ENCODE data around the gene LSM5.
"Not testable (repeated sequence)": the region's sequence is repeated elsewhere in the genome, so short reads cannot be mapped to it uniquely, and the experiment has no call there.

DNA sequence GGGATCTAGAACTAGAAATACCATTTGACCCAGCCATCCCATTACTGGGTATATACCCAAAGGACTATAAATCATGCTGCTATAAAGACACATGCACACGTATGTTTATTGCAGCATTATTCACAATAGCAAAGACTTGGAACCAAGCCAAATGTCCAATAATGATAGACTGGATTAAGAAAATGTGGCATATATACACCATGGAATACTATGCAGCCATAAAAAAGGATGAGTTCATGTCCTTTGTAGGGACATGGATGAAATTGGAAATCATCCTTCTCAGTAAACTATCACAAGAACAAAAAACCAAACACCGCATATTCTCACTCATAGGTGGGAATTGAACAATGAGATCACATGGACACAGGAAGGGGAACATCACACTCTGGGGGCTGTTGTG lies 20.2 kb downstream of the LSM5 start:
- not testable (repeated sequence) for TF ChIP-seq HNRNPL (IDR thresholded peaks at IDR 0.05; ENCODE audit: low read depth, low read length); SIX5 (IDR thresholded peaks at IDR 0.05; ENCODE audit: borderline replicate concordance in 1 of 2, insufficient read depth in 1 of 2, low read depth in 1 of 2, low read length in 2 of 2); GATA2 (CRISPR knock-in tag; IDR thresholded peaks at IDR 0.05); LEF1 (IDR thresholded peaks at IDR 0.05); CEBPB (tag; IDR thresholded peaks at IDR 0.05); SREBF1 (IDR thresholded peaks at IDR 0.05; ENCODE audit: borderline replicate concordance, low read depth, low read length)
- TF ChIP-seq, protein P1, sequence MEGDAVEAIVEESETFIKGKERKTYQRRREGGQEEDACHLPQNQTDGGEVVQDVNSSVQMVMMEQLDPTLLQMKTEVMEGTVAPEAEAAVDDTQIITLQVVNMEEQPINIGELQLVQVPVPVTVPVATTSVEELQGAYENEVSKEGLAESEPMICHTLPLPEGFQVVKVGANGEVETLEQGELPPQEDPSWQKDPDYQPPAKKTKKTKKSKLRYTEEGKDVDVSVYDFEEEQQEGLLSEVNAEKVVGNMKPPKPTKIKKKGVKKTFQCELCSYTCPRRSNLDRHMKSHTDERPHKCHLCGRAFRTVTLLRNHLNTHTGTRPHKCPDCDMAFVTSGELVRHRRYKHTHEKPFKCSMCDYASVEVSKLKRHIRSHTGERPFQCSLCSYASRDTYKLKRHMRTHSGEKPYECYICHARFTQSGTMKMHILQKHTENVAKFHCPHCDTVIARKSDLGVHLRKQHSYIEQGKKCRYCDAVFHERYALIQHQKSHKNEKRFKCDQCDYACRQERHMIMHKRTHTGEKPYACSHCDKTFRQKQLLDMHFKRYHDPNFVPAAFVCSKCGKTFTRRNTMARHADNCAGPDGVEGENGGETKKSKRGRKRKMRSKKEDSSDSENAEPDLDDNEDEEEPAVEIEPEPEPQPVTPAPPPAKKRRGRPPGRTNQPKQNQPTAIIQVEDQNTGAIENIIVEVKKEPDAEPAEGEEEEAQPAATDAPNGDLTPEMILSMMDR (IDR thresholded peaks at IDR 0.05 in 2 of 3, conservative IDR thresholded peaks at IDR 0.05 in 1 of 3; ENCODE audit: insufficient read depth in 2 of 3, low read depth in 1 of 3, low read length in 3 of 3) = not testable (repeated sequence)

All from K562 (cell line).